ENCODE data around the gene DCAF8L1.
"Not testable (repeated sequence)": the region's sequence is repeated elsewhere in the genome, so short reads cannot be mapped to it uniquely, and the experiment has no call there.

The DCAF8L1 gene

DNA sequence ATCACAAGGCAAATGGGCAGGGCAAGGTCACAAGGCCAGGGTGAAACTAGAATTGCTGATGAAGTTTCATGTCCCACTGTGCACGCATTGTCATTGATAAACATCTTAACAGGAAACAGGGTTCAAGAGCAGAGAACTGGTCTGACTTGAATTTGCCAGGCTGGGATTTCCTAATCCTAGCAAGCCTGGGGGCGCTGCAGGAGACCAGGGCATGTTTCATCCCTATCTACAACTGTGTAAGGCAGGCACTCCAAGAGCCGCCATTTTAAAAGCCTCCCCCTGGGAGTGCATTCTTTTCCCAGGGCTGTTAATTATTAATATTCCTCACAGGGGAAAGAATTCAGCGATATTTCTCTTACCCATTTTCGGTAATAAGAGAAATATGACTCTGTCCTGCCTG is 15.9 kb downstream of the DCAF8L1 start:
- H3K27me3 Mint-ChIP-seq; H3K9me3 Mint-ChIP-seq; H3K4me1 Mint-ChIP-seq; H3K36me3 Mint-ChIP-seq (ENCODE audit: low read depth); H3K4me3 Mint-ChIP-seq; ATAC-seq; H3K27ac Mint-ChIP-seq; DNase-seq: not testable (repeated sequence)

DNA sequence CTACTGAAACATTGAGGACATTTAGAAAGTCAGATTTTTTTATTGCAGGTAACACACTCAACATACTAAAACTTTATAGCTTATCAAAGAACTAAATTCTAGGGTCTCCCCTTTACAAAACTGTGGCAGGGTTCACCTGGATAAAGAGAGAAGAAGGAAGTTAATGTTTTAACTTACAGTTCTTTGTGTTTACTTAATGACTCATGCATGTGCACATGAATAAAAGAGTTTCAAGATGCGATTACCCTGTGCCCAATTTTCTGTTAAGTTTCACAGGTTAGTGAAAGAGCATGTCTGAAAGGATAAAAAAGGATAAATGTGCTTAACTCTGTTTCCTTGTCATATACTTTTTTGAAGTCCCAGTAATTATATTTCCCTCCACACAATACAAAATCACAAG is 16.8 kb downstream of the DCAF8L1 start:
- Mint-ChIP-seq H3K27ac (no peak overlapping the region), H3K9me3 (no peaks in the 10 kb centered on the region), H3K4me3 (no peak overlapping the region), H3K4me1 (no peaks in the 10 kb centered on the region), H3K27me3 (no peaks in the 10 kb centered on the region), H3K36me3 (ENCODE audit: low read depth) (no peaks in the 10 kb centered on the region)
- ATAC-seq (no peak), DNase-seq (no peak)

GRCh38 chrX:27960410-27960809 is 20.8 kb downstream of the DCAF8L1 start:
- H3K4me3 Mint-ChIP-seq, DNase-seq: not testable (repeated sequence)

GRCh38 chrX:27953171-27953570 is 28.1 kb downstream of the DCAF8L1 start:
- H3K4me3 Mint-ChIP-seq: no peak overlapping the region
- no peak for ATAC-seq

More at GRCh38 chrX:27960410-27960809, 20.8 kb downstream of the DCAF8L1 start:
- not testable (repeated sequence) for H3K9me3 Mint-ChIP-seq; H3K27me3 Mint-ChIP-seq; ATAC-seq; H3K4me1 Mint-ChIP-seq; H3K36me3 Mint-ChIP-seq (ENCODE audit: low read depth); H3K27ac Mint-ChIP-seq

DNA sequence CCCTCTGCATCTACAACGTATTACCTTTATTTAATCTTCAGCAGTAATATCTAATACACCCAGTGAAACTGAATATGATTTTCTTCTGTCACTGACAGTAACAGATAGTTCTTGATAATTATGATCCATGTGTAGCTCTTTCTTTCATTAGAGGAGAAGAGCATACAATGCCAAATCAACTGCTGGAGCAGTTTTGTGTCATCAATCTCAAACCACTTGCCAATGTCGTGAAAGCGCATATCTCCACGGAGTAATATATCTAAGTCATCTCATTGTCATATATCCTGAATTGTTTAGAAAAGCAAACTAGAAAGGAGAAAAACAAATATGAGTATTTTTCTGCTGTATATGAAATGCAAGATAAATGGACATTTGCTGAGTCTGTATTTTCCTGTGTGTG is 47.9 kb downstream of the DCAF8L1 start:
- no peak for ATAC-seq

More at GRCh38 chrX:27953171-27953570, 28.1 kb downstream of the DCAF8L1 start:
- no peaks in the 10 kb centered on the region for H3K36me3 Mint-ChIP-seq (ENCODE audit: low read depth)
- DNase-seq: no peak
- H3K4me1 Mint-ChIP-seq: no peaks in the 10 kb centered on the region
- H3K27me3 Mint-ChIP-seq: no peaks in the 10 kb centered on the region
- H3K9me3 Mint-ChIP-seq: peaks cover 5% of the 10 kb centered on the region
- no peak overlapping the region for H3K27ac Mint-ChIP-seq

More for the DNA sequence above, 47.9 kb downstream of the DCAF8L1 start:
- H3K4me3 Mint-ChIP-seq: no peak overlapping the region
- no peaks in the 10 kb centered on the region for H3K9me3 Mint-ChIP-seq
- no peaks in the 10 kb centered on the region for H3K27me3 Mint-ChIP-seq
- no peak overlapping the region for H3K27ac Mint-ChIP-seq
- DNase-seq: no peak
- no peaks in the 10 kb centered on the region for H3K36me3 Mint-ChIP-seq (ENCODE audit: low read depth)
- H3K4me1 Mint-ChIP-seq: no peaks in the 10 kb centered on the region

Measured in activated naive CD8-positive, alpha-beta T cell treated with anti-CD3 and anti-CD28 coated beads, Interleukin-2, amount 50 U/mL, for 24 hours (primary cell).